ENCODE data around the gene MOGAT1.

GRCh38 chr2:222754324-222754930, 83.0 kb downstream of the MOGAT1 start:
- TF ChIP-seq KAT2B (IDR thresholded peaks at IDR 0.05; ENCODE audit: low read depth, low read length) (no peak), POLR2AphosphoS5 (IDR thresholded peaks at IDR 0.05; ENCODE audit: control insufficient read depth, insufficient read depth, low read depth, low read length) (no peak)
